ENCODE measurements around the gene PMP22.
A peak's percentile ranks its signal among the peaks of the same experiment; 100 is the strongest.

PMP22 gene

GRCh38 chr17:15261258-15261801, 3.8 kb downstream of the PMP22 start:
- no peak for TF ChIP-seq TAF1 (IDR thresholded peaks at IDR 0.05; ENCODE audit: borderline replicate concordance, insufficient read depth, low read length)
- TF ChIP-seq, protein P1, sequence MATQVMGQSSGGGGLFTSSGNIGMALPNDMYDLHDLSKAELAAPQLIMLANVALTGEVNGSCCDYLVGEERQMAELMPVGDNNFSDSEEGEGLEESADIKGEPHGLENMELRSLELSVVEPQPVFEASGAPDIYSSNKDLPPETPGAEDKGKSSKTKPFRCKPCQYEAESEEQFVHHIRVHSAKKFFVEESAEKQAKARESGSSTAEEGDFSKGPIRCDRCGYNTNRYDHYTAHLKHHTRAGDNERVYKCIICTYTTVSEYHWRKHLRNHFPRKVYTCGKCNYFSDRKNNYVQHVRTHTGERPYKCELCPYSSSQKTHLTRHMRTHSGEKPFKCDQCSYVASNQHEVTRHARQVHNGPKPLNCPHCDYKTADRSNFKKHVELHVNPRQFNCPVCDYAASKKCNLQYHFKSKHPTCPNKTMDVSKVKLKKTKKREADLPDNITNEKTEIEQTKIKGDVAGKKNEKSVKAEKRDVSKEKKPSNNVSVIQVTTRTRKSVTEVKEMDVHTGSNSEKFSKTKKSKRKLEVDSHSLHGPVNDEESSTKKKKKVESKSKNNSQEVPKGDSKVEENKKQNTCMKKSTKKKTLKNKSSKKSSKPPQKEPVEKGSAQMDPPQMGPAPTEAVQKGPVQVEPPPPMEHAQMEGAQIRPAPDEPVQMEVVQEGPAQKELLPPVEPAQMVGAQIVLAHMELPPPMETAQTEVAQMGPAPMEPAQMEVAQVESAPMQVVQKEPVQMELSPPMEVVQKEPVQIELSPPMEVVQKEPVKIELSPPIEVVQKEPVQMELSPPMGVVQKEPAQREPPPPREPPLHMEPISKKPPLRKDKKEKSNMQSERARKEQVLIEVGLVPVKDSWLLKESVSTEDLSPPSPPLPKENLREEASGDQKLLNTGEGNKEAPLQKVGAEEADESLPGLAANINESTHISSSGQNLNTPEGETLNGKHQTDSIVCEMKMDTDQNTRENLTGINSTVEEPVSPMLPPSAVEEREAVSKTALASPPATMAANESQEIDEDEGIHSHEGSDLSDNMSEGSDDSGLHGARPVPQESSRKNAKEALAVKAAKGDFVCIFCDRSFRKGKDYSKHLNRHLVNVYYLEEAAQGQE (IDR thresholded peaks at IDR 0.05; ENCODE audit: insufficient read depth in 1 of 2, low read depth in 2 of 2, low read length in 2 of 2), result no peak
- no peak for TF ChIP-seq SIN3A (IDR thresholded peaks at IDR 0.05; ENCODE audit: borderline replicate concordance, insufficient read depth, low read length)
- no peak for TF ChIP-seq FOXP2 (optimal IDR thresholded peaks at IDR 0.05; ENCODE audit: borderline replicate concordance, extremely low read depth, extremely low read length, insufficient read depth)
- no peak for TF ChIP-seq POLR2AphosphoS5 (IDR thresholded peaks at IDR 0.05; ENCODE audit: low read depth, low read length)

GRCh38 chr17:15260376-15261257, 4.5 kb downstream of the PMP22 start:
- no peak for TF ChIP-seq TAF1 (IDR thresholded peaks at IDR 0.05; ENCODE audit: borderline replicate concordance, insufficient read depth, low read length)
- peak; percentile 61; the same call in 1 of the 2 replicates for TF ChIP-seq POLR2AphosphoS5 (IDR thresholded peaks at IDR 0.05; ENCODE audit: low read depth, low read length)
- TF ChIP-seq, protein P1 (IDR thresholded peaks at IDR 0.05; ENCODE audit: insufficient read depth in 1 of 2, low read depth in 2 of 2, low read length in 2 of 2), result no peak

DNA sequence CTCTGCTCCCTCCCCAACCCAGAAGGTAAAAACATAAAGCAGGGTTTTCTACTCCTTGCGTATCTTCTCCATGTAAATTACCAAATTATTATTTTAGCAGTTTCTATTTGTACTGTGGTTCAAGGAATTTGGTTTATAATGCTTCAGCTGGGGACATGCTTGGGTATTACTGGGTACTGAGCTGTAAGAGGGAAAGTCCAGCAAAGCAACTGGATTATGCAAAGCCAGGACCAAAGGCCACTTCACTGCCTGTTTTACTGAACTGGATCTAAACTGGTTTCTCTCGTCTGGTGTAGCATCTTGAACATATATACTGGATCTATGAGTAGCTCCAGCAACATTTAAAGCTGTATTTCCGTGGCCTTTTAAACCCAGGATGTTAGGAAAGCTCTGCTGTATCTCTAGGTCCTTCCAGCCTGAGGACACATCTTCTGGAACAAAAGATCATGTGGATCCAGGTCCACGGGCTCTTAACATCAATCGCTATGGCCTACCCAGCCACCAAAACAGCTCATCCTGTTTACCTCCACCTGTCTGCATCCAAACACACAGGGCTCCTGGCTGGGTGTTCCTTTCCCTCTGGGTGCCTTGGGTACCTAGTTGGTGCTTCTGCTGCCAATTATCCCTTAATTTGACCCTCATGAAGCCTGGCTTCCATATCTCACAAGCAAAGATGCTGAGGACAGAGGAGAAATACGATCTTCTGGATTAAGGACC, 7.2 kb downstream of the PMP22 start:
- TF ChIP-seq FOXP2 (optimal IDR thresholded peaks at IDR 0.05; ENCODE audit: borderline replicate concordance, extremely low read depth, extremely low read length, insufficient read depth) (no peak), POLR2AphosphoS5 (IDR thresholded peaks at IDR 0.05; ENCODE audit: low read depth, low read length) (no peak), SIN3A (IDR thresholded peaks at IDR 0.05; ENCODE audit: borderline replicate concordance, insufficient read depth, low read length) (no peak)
- TF ChIP-seq, protein P1 (IDR thresholded peaks at IDR 0.05; ENCODE audit: insufficient read depth in 1 of 2, low read depth in 2 of 2, low read length in 2 of 2), result no peak

- no peak for TF ChIP-seq SIN3A (IDR thresholded peaks at IDR 0.05; ENCODE audit: borderline replicate concordance, insufficient read depth, low read length)
- TF ChIP-seq, protein P1 (IDR thresholded peaks at IDR 0.05; ENCODE audit: insufficient read depth in 1 of 2, low read depth in 2 of 2, low read length in 2 of 2), result 0 out of 4 replicates have a peak, but pooled peaks of 1 of the 2 experiments have one; percentile 5
Measured at GRCh38 chr17:15257258-15257788, 7.8 kb downstream of the PMP22 start.

Measured in PFSK-1 (cell line).